ENCODE results near the gene MORN1.
"Not testable (repeated sequence)": the region's sequence is repeated elsewhere in the genome, so short reads cannot be mapped to it uniquely, and the experiment has no call there.

MORN1 gene

GRCh38 chr1:2391041-2391930, at the start of gene MORN1, which contains the start of gene RER1:
TSS of gene MORN1 (minus strand) at chr1:2391554. CDS start at chr1:2391533, 21 bp downstream.
TSS of gene RER1 (plus strand) at chr1:2391841. CDS start at chr1:2395791, 3,950 bp downstream.
- Histone ChIP-seq H3K4me3 (ENCODE audit: low read depth, low read length) (peak within 1 kb of the TSS; percentile 76), H3K9me3 (ENCODE audit: severe bottlenecking) (no peaks in the 10 kb centered on the region), H3K36me3 (peaks cover 38% of the 10 kb centered on the region), H3K27ac (peak within 1 kb of the TSS; percentile 91), H3K27me3 (ENCODE audit: insufficient read depth, low read depth, severe bottlenecking) (no peaks in the 10 kb centered on the region)
- TF ChIP-seq CTCF (IDR thresholded peaks at IDR 0.05; ENCODE audit: low read depth, low read length) = no peak
- peak; percentile 98 for DNase-seq

- H3K27me3 ChIP-seq (ENCODE audit: insufficient read depth, low read depth, severe bottlenecking) = peaks cover 13% of the 10 kb centered on the region
- H3K4me3 ChIP-seq (ENCODE audit: low read depth, low read length); H3K27ac ChIP-seq; DNase-seq; H3K36me3 ChIP-seq; H3K9me3 ChIP-seq (ENCODE audit: severe bottlenecking): not testable (repeated sequence)
Measured at GRCh38 chr1:2440346-2440745, 49.0 kb upstream of the MORN1 start.

GRCh38 chr1:2439369-2439768, 48.0 kb upstream of the MORN1 start:
- H3K36me3 ChIP-seq = no peaks in the 10 kb centered on the region
- H3K4me3 ChIP-seq (ENCODE audit: low read depth, low read length) = no peak overlapping the region
- no peaks in the 10 kb centered on the region for H3K9me3 ChIP-seq (ENCODE audit: severe bottlenecking)
- peak; percentile 44 for DNase-seq
- 0 out of 2 replicates have a peak overlapping the region, but pooled peaks have one; percentile 23 for H3K27ac ChIP-seq
- peaks cover 10% of the 10 kb centered on the region for H3K27me3 ChIP-seq (ENCODE audit: insufficient read depth, low read depth, severe bottlenecking)
- no peak for TF ChIP-seq CTCF (IDR thresholded peaks at IDR 0.05; ENCODE audit: low read depth, low read length)

- H3K27me3 ChIP-seq (ENCODE audit: insufficient read depth, low read depth, severe bottlenecking) = peaks cover 5% of the 10 kb centered on the region
- H3K27ac ChIP-seq = no peak overlapping the region
- no peak for DNase-seq
- no peaks in the 10 kb centered on the region for H3K36me3 ChIP-seq
- no peak for TF ChIP-seq CTCF (IDR thresholded peaks at IDR 0.05; ENCODE audit: low read depth, low read length)
- H3K4me3 ChIP-seq (ENCODE audit: low read depth, low read length) = no peak overlapping the region
- no peaks in the 10 kb centered on the region for H3K9me3 ChIP-seq (ENCODE audit: severe bottlenecking)
Measured at GRCh38 chr1:2438641-2439040, 47.3 kb upstream of the MORN1 start.

GRCh38 chr1:2438038-2438437, 46.7 kb upstream of the MORN1 start:
- peaks cover 3% of the 10 kb centered on the region for H3K27me3 ChIP-seq (ENCODE audit: insufficient read depth, low read depth, severe bottlenecking)

More at GRCh38 chr1:2438038-2438437, 46.7 kb upstream of the MORN1 start:
- H3K4me3 ChIP-seq (ENCODE audit: low read depth, low read length) = no peak overlapping the region
- no peak for DNase-seq
- H3K27ac ChIP-seq = no peak overlapping the region
- H3K9me3 ChIP-seq (ENCODE audit: severe bottlenecking) = no peaks in the 10 kb centered on the region
- TF ChIP-seq CTCF (IDR thresholded peaks at IDR 0.05; ENCODE audit: low read depth, low read length) = no peak
- no peaks in the 10 kb centered on the region for H3K36me3 ChIP-seq
